ENCODE data around the gene ZNF142. TPM values are rescaled to one million over a fixed set of nuclear protein-coding genes. Genes with fewer than 3 reads are reported as not detected.

ZNF142 gene
- total RNA-seq, 2 experiments from 2014 or later = 37.6 to 61.3 TPM

- Histone ChIP-seq H2AFZ (ENCODE audit: low read length) (no peak overlapping the region), H3K4me2 (ENCODE audit: low read length) (no peak overlapping the region), H3K4me1 (ENCODE audit: insufficient read depth, low read length, poor library complexity, severe bottlenecking) (no peaks in the 10 kb centered on the region), H3K36me3 (ENCODE audit: insufficient read depth, low read length) (peaks cover 97% of the 10 kb centered on the region), H3K27ac (ENCODE audit: low read depth, low read length, poor library complexity, severe bottlenecking) (no peak overlapping the region), H4K20me1 (ENCODE audit: insufficient read depth, low read length) (no peaks in the 10 kb centered on the region), H3K9me2 (ENCODE audit: insufficient read depth, low read length) (no peaks in the 10 kb centered on the region), H3K9me3 (ENCODE audit: low read length) (no peaks in the 10 kb centered on the region), H3K79me2 (ENCODE audit: insufficient read depth, low read depth, low read length) (peaks cover 11% of the 10 kb centered on the region; the same call in 1 of the 2 replicates), H3K4me3 (ENCODE audit: low read depth, low read length, poor library complexity, severe bottlenecking) (no peak overlapping the region)
- ChIA-PET CTCF (ENCODE audit: unreplicated experiment) (no interaction called here), POLR2A (no interaction called here)
- BruUV-seq (replicated peaks) = no TSS peak
- no peak for DNase-seq (ENCODE audit: low spot score)
- TF ChIP-seq EZH2phosphoT487 (IDR thresholded peaks at IDR 0.05; ENCODE audit: borderline replicate concordance, low read depth, low read length) = no peak
- TF ChIP-seq, protein P1, sequence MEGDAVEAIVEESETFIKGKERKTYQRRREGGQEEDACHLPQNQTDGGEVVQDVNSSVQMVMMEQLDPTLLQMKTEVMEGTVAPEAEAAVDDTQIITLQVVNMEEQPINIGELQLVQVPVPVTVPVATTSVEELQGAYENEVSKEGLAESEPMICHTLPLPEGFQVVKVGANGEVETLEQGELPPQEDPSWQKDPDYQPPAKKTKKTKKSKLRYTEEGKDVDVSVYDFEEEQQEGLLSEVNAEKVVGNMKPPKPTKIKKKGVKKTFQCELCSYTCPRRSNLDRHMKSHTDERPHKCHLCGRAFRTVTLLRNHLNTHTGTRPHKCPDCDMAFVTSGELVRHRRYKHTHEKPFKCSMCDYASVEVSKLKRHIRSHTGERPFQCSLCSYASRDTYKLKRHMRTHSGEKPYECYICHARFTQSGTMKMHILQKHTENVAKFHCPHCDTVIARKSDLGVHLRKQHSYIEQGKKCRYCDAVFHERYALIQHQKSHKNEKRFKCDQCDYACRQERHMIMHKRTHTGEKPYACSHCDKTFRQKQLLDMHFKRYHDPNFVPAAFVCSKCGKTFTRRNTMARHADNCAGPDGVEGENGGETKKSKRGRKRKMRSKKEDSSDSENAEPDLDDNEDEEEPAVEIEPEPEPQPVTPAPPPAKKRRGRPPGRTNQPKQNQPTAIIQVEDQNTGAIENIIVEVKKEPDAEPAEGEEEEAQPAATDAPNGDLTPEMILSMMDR (conservative IDR thresholded peaks at IDR 0.05; ENCODE audit: low read length) = no peak
- intact Hi-C loops (cut with micrococcal nuclease; ENCODE audit: unreplicated experiment) = loop anchor here (5.0 kb wide), 1 partner anchor 372 kb away; the partner anchor contains the start of genes AAMP and PNKD
Observed at GRCh38 chr2:218644721-218645120, 14.7 kb downstream of the ZNF142 start.

DNA sequence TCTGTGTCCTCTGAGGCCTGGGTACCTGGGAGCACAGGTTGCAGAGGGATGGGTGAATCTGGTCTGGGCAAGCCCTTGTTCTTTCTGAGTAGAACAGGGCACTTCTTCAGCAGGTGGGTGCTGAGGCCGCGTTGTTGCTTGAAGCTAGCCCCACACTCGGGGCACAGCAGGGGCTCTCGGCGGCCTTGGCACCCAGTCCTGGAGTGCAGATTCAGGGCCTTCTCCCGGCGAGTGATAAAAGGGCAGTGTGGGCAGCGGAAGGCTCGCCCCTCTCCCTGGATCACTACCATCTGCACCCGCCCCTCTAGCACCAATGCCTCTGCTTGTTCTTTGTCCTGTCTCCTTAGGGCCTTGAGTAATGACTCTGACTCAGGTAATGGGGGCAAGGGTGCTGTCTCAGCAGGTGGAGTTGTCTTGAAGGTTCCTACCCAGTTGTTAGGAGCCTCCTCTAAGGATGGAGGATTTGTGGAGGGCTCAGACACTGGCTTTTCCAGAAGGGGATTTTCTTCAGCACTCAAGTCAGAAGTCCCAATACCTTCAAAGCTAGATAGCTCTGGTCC, 15.6 kb downstream of the ZNF142 start:
- peaks cover 11% of the 10 kb centered on the region; the same call in 1 of the 2 replicates for H3K79me2 ChIP-seq (ENCODE audit: insufficient read depth, low read depth, low read length)
- no peaks in the 10 kb centered on the region for H4K20me1 ChIP-seq (ENCODE audit: insufficient read depth, low read length)
- BruUV-seq (replicated peaks) = TSS peak; percentile 23
- no peak overlapping the region for H2AFZ ChIP-seq (ENCODE audit: low read length)
- ChIA-PET POLR2A (no interaction called here), CTCF (ENCODE audit: unreplicated experiment) (no interaction called here)
- TF ChIP-seq, protein P1 (conservative IDR thresholded peaks at IDR 0.05; ENCODE audit: low read length) = no peak
- no peak for TF ChIP-seq EZH2phosphoT487 (IDR thresholded peaks at IDR 0.05; ENCODE audit: borderline replicate concordance, low read depth, low read length)
- H3K9me2 ChIP-seq (ENCODE audit: insufficient read depth, low read length) = no peaks in the 10 kb centered on the region
- no peak overlapping the region for H3K4me2 ChIP-seq (ENCODE audit: low read length)
- peaks cover 96% of the 10 kb centered on the region for H3K36me3 ChIP-seq (ENCODE audit: insufficient read depth, low read length)
- intact Hi-C loops (cut with micrococcal nuclease; ENCODE audit: unreplicated experiment) = no loop called here
- no peaks in the 10 kb centered on the region for H3K9me3 ChIP-seq (ENCODE audit: low read length)
- no peaks in the 10 kb centered on the region for H3K4me1 ChIP-seq (ENCODE audit: insufficient read depth, low read length, poor library complexity, severe bottlenecking)
- H3K4me3 ChIP-seq (ENCODE audit: low read depth, low read length, poor library complexity, severe bottlenecking) = no peak overlapping the region
- no peak overlapping the region for H3K27ac ChIP-seq (ENCODE audit: low read depth, low read length, poor library complexity, severe bottlenecking)
- no peak for DNase-seq (ENCODE audit: low spot score)

DNA sequence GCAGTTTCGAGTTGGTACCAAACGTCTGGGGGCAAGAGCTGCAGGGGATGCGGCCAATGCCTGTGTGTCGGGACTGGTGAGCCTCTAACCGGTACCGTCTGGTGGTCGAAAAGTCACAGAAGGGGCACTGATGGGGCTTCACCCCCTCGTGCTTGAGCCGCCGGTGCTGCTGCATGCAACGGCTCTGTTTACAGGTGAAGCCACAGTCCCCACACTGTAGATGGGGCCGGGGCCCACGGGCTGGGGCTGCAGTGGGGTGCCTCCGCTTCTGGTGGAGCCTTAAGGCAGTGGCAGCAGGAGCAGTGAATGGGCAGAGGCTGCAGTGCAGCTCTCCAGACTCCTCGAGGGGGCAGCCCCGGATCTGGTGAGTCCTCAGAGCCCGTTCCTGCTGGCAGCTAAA, 16.6 kb downstream of the ZNF142 start:
- Histone ChIP-seq H3K9me2 (ENCODE audit: insufficient read depth, low read length) (no peaks in the 10 kb centered on the region), H3K4me2 (ENCODE audit: low read length) (no peak overlapping the region), H3K79me2 (ENCODE audit: insufficient read depth, low read depth, low read length) (peaks cover 4% of the 10 kb centered on the region; the same call in 1 of the 2 replicates), H3K9me3 (ENCODE audit: low read length) (no peaks in the 10 kb centered on the region), H3K36me3 (ENCODE audit: insufficient read depth, low read length) (peaks cover 96% of the 10 kb centered on the region), H4K20me1 (ENCODE audit: insufficient read depth, low read length) (no peaks in the 10 kb centered on the region), H3K4me3 (ENCODE audit: low read depth, low read length, poor library complexity, severe bottlenecking) (no peak overlapping the region), H3K4me1 (ENCODE audit: insufficient read depth, low read length, poor library complexity, severe bottlenecking) (no peaks in the 10 kb centered on the region), H3K27ac (ENCODE audit: low read depth, low read length, poor library complexity, severe bottlenecking) (no peak overlapping the region), H2AFZ (ENCODE audit: low read length) (no peak overlapping the region)
- no TSS peak for BruUV-seq (replicated peaks)
- POLR2A ChIA-PET = interaction anchor here (0.6 kb wide), 1 partner anchor 21 kb away, joined by 4 read pairs; no protein-coding TSS in a partner anchor
- no peak for DNase-seq (ENCODE audit: low spot score)
- intact Hi-C loops (cut with micrococcal nuclease; ENCODE audit: unreplicated experiment) = no loop called here
- CTCF ChIA-PET (ENCODE audit: unreplicated experiment) = no interaction called here
- TF ChIP-seq, protein P1 (conservative IDR thresholded peaks at IDR 0.05; ENCODE audit: low read length) = no peak
- no peak for TF ChIP-seq EZH2phosphoT487 (IDR thresholded peaks at IDR 0.05; ENCODE audit: borderline replicate concordance, low read depth, low read length)
